Peyer's patch (tissue), 4 donors: ENCODE data around the gene TMPRSS11D.

Source experiments
- POLR2A ChIP-seq, 2 donors: fragments of 450-650 bp; IDR thresholded peaks; one replicate each; pipeline ENCODE4 v1.5.1; 2017; ENCODE audit warnings: antibody characterized with exemption in 2 of 2, mild to moderate bottlenecking in 2 of 2, moderate library complexity in 2 of 2
- TF ChIP-seq, protein P1 (sequence below), 6 experiments: fragments of 450-650 bp in 4 of 6; fragments of 200-600 bp in 2 of 6; sonication (generic) in 1 of 6; IDR thresholded peaks; one replicate each; pipeline ENCODE4 v1.5.1; 2017 to 2019; ENCODE audit warnings: antibody characterized with exemption in 6 of 6, mild to moderate bottlenecking in 3 of 6, moderate library complexity in 1 of 6

DNA sequence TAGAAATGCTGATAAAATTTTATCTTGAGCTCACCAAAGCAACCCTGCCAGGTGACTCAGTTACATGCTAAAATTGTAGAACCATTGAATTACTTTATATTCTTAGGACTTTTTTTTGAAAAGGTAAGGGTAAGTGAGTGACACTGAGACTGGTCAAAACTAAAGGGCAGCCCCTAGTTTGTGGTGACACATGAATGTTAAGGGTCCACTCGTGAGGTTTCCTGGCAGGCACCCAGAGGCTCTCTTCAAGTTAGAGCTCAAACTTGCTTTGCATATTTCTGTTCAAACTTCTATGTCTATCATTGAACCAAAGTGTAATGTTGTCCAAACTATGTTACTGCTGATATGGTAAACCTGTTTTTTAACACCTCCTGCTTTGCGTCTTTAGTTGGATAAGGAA lies 30.5 kb downstream of the TMPRSS11D start:
- TF ChIP-seq POLR2A (IDR thresholded peaks at IDR 0.05) = no peak
- TF ChIP-seq, protein P1, sequence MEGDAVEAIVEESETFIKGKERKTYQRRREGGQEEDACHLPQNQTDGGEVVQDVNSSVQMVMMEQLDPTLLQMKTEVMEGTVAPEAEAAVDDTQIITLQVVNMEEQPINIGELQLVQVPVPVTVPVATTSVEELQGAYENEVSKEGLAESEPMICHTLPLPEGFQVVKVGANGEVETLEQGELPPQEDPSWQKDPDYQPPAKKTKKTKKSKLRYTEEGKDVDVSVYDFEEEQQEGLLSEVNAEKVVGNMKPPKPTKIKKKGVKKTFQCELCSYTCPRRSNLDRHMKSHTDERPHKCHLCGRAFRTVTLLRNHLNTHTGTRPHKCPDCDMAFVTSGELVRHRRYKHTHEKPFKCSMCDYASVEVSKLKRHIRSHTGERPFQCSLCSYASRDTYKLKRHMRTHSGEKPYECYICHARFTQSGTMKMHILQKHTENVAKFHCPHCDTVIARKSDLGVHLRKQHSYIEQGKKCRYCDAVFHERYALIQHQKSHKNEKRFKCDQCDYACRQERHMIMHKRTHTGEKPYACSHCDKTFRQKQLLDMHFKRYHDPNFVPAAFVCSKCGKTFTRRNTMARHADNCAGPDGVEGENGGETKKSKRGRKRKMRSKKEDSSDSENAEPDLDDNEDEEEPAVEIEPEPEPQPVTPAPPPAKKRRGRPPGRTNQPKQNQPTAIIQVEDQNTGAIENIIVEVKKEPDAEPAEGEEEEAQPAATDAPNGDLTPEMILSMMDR (IDR thresholded peaks at IDR 0.05) = no peak
